HepG2 (cell line): ENCODE data around the gene C1D. TPM values are rescaled to one million over a fixed set of nuclear protein-coding genes. Genes with fewer than 3 reads are reported as not detected.

Experiments
- ATAC-seq: fragments of 200-7000 bp; cut with Tn5 transposase; 3 replicates; pipeline ENCODE4 v1.9.1; 2020; ENCODE audit warnings: mild to moderate bottlenecking, moderate library complexity
- BruUV-seq: library from RNA; stranded (reverse); fragments of 400-500 nt; replicated peaks from 2 replicates; lab custom pipeline; 2021; lab: Mats Ljungman, UMichigan
- CTCF ChIA-PET: fragments of 300-600 bp; formaldehyde crosslinking; extraction: SDS; loops from one replicate; lab custom pipeline; 2021; ENCODE audit warnings: low total read pairs, inconsistent platforms, low intra/inter-chr PET ratio; lab: Yijun Ruan, JAX
- POLR2A ChIA-PET: fragments of 350-600 bp; sonication (Branson Sonifier 250); formaldehyde crosslinking; loops from one replicate; lab custom pipeline; 2020; ENCODE audit warnings: antibody characterized with exemption, inconsistent platforms; lab: Yijun Ruan, JAX
- DNase-seq: peaks from one replicate; pipeline ENCODE4 v3.0.0-alpha.2; 2015; ENCODE audit warnings: low spot score
- FAIRE-seq: peaks from 3 replicates; lab custom pipeline; 2011; peaks lifted over from hg19 to GRCh38; lab: Jason Lieb, UNC
- H2AFZ ChIP-seq: one replicate; pipeline ENCODE4 v1.6.1; 2011; ENCODE audit warnings: low read length, inconsistent platforms
- H3K27ac ChIP-seq: fragments of 300-600 bp; 3 replicates; pipeline ENCODE4 v1.8.0; 2011; ENCODE audit warnings: mixed run types, mild to moderate bottlenecking, mixed read lengths, low read length, inconsistent platforms; ENCODE audit not compliant: insufficient read depth; ENCODE audit errors: extremely low read length
- H3K27me3 ChIP-seq, 2 experiments: fragments of 200-600 bp in 1 of 2; 2 replicates in 1 of 2; 3 replicates in 1 of 2; pipeline versions ENCODE4 v1.6.0 to v1.8.0; 2011; ENCODE audit warnings: low read length in 2 of 2, mild to moderate bottlenecking in 2 of 2, moderate library complexity in 2 of 2, inconsistent platforms in 1 of 2; ENCODE audit not compliant: insufficient read depth in 2 of 2, control insufficient read depth in 1 of 2
- H3K36me3 ChIP-seq, 2 experiments: fragments of 200-600 bp in 1 of 2; replicated peaks in 1 of 2; 2 replicates in 1 of 2; 3 replicates in 1 of 2; pipeline versions ENCODE4 v1.5.1 to v1.8.0; 2011; ENCODE audit warnings: low read length in 2 of 2, inconsistent platforms in 1 of 2; ENCODE audit not compliant: insufficient read depth in 2 of 2, control insufficient read depth in 1 of 2
- H3K4me1 ChIP-seq: 2 replicates; pipeline ENCODE4 v1.5.1; 2012; ENCODE audit warnings: low read length, inconsistent platforms; ENCODE audit not compliant: insufficient read depth
- H3K4me2 ChIP-seq: 2 replicates; pipeline ENCODE4 v1.6.0; 2011; ENCODE audit warnings: low read depth, low read length, inconsistent platforms
- H3K4me3 ChIP-seq, 3 experiments: fragments of 200-600 bp in 1 of 3; sonication (generic), shearing (Covaris generic) in 1 of 3; replicated peaks in 1 of 3; 2 replicates each; pipeline ENCODE4 v1.5.1; 2011 to 2016; ENCODE audit warnings: low read length in 3 of 3, inconsistent platforms in 2 of 3, low read depth in 2 of 3, mild to moderate bottlenecking in 2 of 3, control low read depth in 1 of 3, mixed read lengths in 1 of 3; ENCODE audit not compliant: insufficient read depth in 1 of 3
- H3K79me2 ChIP-seq: one replicate; pipeline ENCODE4 v1.6.1; 2011; ENCODE audit warnings: low read length, inconsistent platforms; ENCODE audit not compliant: insufficient read depth
- H3K9ac ChIP-seq: 2 replicates; pipeline ENCODE4 v1.6.0; 2011; ENCODE audit warnings: mild to moderate bottlenecking, low read depth, low read length, inconsistent platforms; ENCODE audit not compliant: insufficient read depth
- H3K9me3 ChIP-seq: 2 replicates; pipeline ENCODE4 v1.5.1; 2012; ENCODE audit warnings: mild to moderate bottlenecking, low read length
- H4K20me1 ChIP-seq: 2 replicates; pipeline ENCODE4 v1.6.0; 2011; ENCODE audit warnings: inconsistent platforms, mild to moderate bottlenecking, low read length, moderate library complexity; ENCODE audit not compliant: insufficient read depth
- MZF1 ChIP-seq: sonication (generic); formaldehyde crosslinking; IDR thresholded peaks from 2 replicates; pipeline ENCODE4 v1.8.1; 2023; ENCODE audit warnings: mild to moderate bottlenecking, missing genetic modification reagents, borderline replicate concordance
- PAX8 ChIP-seq: sonication (generic); formaldehyde crosslinking; IDR thresholded peaks from 2 replicates; pipeline ENCODE4 v1.8.0; 2022; ENCODE audit warnings: mild to moderate bottlenecking, missing genetic modification reagents, borderline replicate concordance
- SAP130 ChIP-seq: IDR thresholded peaks from 2 replicates; pipeline ENCODE4 v1.6.1; 2016; ENCODE audit warnings: low read depth
- ZBTB20 ChIP-seq: sonication (generic); formaldehyde crosslinking; IDR thresholded peaks from 2 replicates; pipeline ENCODE4 v1.8.1; 2023; ENCODE audit warnings: missing genetic modification reagents, low read depth, mild to moderate bottlenecking, borderline replicate concordance
- ZNF350 ChIP-seq: sonication (generic); formaldehyde crosslinking; IDR thresholded peaks from 2 replicates; pipeline ENCODE4 v1.4.0; 2020; ENCODE audit warnings: mild to moderate bottlenecking, low read depth, missing genetic modification reagents, borderline replicate concordance
- ZNF432 ChIP-seq: sonication (generic); formaldehyde crosslinking; IDR thresholded peaks from 2 replicates; pipeline ENCODE4 v1.5.0; 2020; ENCODE audit warnings: missing genetic modification reagents, mild to moderate bottlenecking, borderline replicate concordance
- ZNF589 ChIP-seq: sonication (generic); formaldehyde crosslinking; conservative IDR thresholded peaks from 2 replicates; pipeline ENCODE4 v1.8.0; 2022; ENCODE audit warnings: mild to moderate bottlenecking, moderate library complexity, missing genetic modification reagents
- ZNF598 ChIP-seq: sonication (generic); formaldehyde crosslinking; IDR thresholded peaks from 2 replicates; pipeline ENCODE4 v1.5.1; 2020; ENCODE audit warnings: mild to moderate bottlenecking, missing genetic modification reagents, borderline replicate concordance
- ZNF841 ChIP-seq: sonication (generic); formaldehyde crosslinking; IDR thresholded peaks from 2 replicates; pipeline ENCODE4 v1.8.1; 2023; ENCODE audit warnings: missing genetic modification reagents, borderline replicate concordance
- ZNF878 ChIP-seq: sonication (generic); formaldehyde crosslinking; IDR thresholded peaks from 2 replicates; pipeline ENCODE4 v1.8.1; 2023; ENCODE audit warnings: mild to moderate bottlenecking, missing genetic modification reagents, moderate library complexity
- ZNF879 ChIP-seq: sonication (generic); formaldehyde crosslinking; IDR thresholded peaks from 2 replicates; pipeline ENCODE4 v1.8.1; 2023; ENCODE audit warnings: missing genetic modification reagents
- WGBS: methylation state at CpG from one replicate; pipeline ENCODE4 v1.1.6; 2017; ENCODE audit warnings: low lambda C conversion rate; 5-methylcytosine and 5-hydroxymethylcytosine counted together
- in situ Hi-C: cut with HindIII; loops from 2 replicates; pipeline ENCODE4 v1.10.0; 2017; ENCODE audit warnings: low pct_unique_long_range_greater_than_20kb; ENCODE audit not compliant: extremely low pct_ligation_motif_present
- intact Hi-C: fragments of 100-400 bp; cut with micrococcal nuclease; formaldehyde crosslinking; loops from one replicate; pipeline ENCODE4 v1.10.0; 2022; ENCODE audit not compliant: unreplicated experiment
- polyA plus RNA-seq, 8 experiments: library from polyadenylated mRNA; depleted of rRNA in 3 of 8; stranded (reverse) in 7 of 8; unstranded in 1 of 8; fragments of >200 nt; fragmentation: Illumina TruSeq in 4 of 8; extraction: Trizol in 4 of 8; gene quantifications; 2 replicates each; pipeline versions ENCODE4 v1.2.1 to v1.2.3, GENCODE V29; 2011 to 2016; ENCODE audit warnings: low read depth in 4 of 8, missing spikeins in 1 of 8, mixed read lengths in 1 of 8; ENCODE audit not compliant: insufficient read depth in 1 of 8
- total RNA-seq, 5 experiments: library from RNA; depleted of rRNA; stranded (reverse); fragments of >200 nt; fragmentation: Illumina TruSeq; extraction: Trizol; gene quantifications; 2 replicates each; pipeline ENCODE4 v1.2.3, GENCODE V29; 2016; ENCODE audit warnings: low read depth in 1 of 5
- TF ChIP-seq, protein P1 (sequence below): IDR thresholded peaks from 2 replicates; pipeline ENCODE4 v1.6.1; 2012; ENCODE audit warnings: low read depth, low read length, improper control_type of control experiment
- TF ChIP-seq, protein P2 (sequence below): IDR thresholded peaks from 2 replicates; pipeline ENCODE4 v1.6.1; 2012; ENCODE audit warnings: low read length, improper control_type of control experiment
- TF ChIP-seq, protein P3 (sequence below): IDR thresholded peaks from 2 replicates; pipeline ENCODE4 v1.6.1; 2016; ENCODE audit warnings: low read depth, missing genetic modification reagents, missing compliant biosample characterization

C1D gene
- total and polyA plus RNA-seq, 2 of the 13 experiments (the other 11 are each of a cell fraction or from before 2014, with no cell fraction given) = 38.1 to 43.5 TPM

DNA sequence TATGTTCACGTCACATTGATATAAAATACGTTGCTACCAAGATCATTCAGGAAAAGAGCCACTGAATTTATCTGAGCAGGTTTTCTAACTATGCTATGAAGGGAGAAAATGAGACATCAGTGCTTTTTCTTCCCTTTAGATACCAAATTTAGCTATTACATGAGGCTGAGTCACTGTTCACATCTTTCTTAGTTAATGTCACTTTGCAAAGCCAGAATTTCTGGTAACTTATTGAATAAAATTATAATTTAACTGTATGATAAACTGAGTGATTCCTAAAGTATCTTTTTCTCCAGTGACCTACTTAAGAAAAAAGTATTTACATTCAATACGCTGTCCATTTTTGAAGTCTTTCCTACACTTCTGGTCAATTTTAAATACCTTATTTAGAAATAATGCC lies 22.7 kb downstream of the C1D start:
- ChIA-PET POLR2A (no interaction called here), CTCF (no interaction called here)
- no peak overlapping the region for H3K4me2 ChIP-seq
- H4K20me1 ChIP-seq = no peaks in the 10 kb centered on the region
- no peak overlapping the region for H3K27ac ChIP-seq
- no TSS peak for BruUV-seq
- no peaks in the 10 kb centered on the region for H3K4me1 ChIP-seq
- in situ Hi-C loops = loop anchor here (25.0 kb wide), 1 partner anchor 1603 kb away; the partner anchor contains the start of gene MEIS1
- H3K9ac ChIP-seq = no peak overlapping the region
- 95% methylated on average over 3 of the region's 3 CpGs for WGBS
- no peaks in the 10 kb centered on the region for H3K79me2 ChIP-seq
- intact Hi-C loops = no loop called here
- no peak overlapping the region for H3K4me3 ChIP-seq
- no peaks in the 10 kb centered on the region for H3K27me3 ChIP-seq
- H3K9me3 ChIP-seq = no peaks in the 10 kb centered on the region
- H2AFZ ChIP-seq = no peak overlapping the region
- no peak for DNase-seq
- H3K36me3 ChIP-seq = peaks cover 1 to 10% of the 10 kb centered on the region in 2 experiments; a peak in 3 of 5 replicates
- ATAC-seq = no peak
- no peak for FAIRE-seq
- no peak for TF ChIP-seq MZF1 (CRISPR knock-in tag)
- no peak for TF ChIP-seq ZNF879 (CRISPR knock-in tag)
- no peak for TF ChIP-seq ZBTB20
- TF ChIP-seq, protein P1, sequence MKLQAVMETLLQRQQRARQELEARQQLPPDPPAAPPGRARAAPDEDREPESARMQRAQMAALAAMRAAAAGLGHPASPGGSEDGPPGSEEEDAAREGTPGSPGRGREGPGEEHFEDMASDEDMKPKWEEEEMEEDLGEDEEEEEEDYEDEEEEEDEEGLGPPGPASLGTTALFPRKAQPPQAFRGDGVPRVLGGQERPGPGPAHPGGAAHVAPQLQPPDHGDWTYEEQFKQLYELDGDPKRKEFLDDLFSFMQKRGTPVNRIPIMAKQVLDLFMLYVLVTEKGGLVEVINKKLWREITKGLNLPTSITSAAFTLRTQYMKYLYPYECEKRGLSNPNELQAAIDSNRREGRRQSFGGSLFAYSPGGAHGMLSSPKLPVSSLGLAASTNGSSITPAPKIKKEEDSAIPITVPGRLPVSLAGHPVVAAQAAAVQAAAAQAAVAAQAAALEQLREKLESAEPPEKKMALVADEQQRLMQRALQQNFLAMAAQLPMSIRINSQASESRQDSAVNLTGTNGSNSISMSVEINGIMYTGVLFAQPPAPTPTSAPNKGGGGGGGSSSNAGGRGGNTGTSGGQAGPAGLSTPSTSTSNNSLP = no peak
- no peak for TF ChIP-seq ZNF841 (CRISPR knock-in tag)
- TF ChIP-seq ZNF598 (CRISPR knock-in tag) = no peak
- TF ChIP-seq, protein P2, sequence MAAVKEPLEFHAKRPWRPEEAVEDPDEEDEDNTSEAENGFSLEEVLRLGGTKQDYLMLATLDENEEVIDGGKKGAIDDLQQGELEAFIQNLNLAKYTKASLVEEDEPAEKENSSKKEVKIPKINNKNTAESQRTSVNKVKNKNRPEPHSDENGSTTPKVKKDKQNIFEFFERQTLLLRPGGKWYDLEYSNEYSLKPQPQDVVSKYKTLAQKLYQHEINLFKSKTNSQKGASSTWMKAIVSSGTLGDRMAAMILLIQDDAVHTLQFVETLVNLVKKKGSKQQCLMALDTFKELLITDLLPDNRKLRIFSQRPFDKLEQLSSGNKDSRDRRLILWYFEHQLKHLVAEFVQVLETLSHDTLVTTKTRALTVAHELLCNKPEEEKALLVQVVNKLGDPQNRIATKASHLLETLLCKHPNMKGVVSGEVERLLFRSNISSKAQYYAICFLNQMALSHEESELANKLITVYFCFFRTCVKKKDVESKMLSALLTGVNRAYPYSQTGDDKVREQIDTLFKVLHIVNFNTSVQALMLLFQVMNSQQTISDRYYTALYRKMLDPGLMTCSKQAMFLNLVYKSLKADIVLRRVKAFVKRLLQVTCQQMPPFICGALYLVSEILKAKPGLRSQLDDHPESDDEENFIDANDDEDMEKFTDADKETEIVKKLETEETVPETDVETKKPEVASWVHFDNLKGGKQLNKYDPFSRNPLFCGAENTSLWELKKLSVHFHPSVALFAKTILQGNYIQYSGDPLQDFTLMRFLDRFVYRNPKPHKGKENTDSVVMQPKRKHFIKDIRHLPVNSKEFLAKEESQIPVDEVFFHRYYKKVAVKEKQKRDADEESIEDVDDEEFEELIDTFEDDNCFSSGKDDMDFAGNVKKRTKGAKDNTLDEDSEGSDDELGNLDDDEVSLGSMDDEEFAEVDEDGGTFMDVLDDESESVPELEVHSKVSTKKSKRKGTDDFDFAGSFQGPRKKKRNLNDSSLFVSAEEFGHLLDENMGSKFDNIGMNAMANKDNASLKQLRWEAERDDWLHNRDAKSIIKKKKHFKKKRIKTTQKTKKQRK = no peak
- no peak for TF ChIP-seq ZNF350
- TF ChIP-seq ZNF878 = no peak
- TF ChIP-seq PAX8 (CRISPR knock-in tag) = no peak
- no peak for TF ChIP-seq ZNF432 (CRISPR knock-in tag)
- TF ChIP-seq, protein P3, sequence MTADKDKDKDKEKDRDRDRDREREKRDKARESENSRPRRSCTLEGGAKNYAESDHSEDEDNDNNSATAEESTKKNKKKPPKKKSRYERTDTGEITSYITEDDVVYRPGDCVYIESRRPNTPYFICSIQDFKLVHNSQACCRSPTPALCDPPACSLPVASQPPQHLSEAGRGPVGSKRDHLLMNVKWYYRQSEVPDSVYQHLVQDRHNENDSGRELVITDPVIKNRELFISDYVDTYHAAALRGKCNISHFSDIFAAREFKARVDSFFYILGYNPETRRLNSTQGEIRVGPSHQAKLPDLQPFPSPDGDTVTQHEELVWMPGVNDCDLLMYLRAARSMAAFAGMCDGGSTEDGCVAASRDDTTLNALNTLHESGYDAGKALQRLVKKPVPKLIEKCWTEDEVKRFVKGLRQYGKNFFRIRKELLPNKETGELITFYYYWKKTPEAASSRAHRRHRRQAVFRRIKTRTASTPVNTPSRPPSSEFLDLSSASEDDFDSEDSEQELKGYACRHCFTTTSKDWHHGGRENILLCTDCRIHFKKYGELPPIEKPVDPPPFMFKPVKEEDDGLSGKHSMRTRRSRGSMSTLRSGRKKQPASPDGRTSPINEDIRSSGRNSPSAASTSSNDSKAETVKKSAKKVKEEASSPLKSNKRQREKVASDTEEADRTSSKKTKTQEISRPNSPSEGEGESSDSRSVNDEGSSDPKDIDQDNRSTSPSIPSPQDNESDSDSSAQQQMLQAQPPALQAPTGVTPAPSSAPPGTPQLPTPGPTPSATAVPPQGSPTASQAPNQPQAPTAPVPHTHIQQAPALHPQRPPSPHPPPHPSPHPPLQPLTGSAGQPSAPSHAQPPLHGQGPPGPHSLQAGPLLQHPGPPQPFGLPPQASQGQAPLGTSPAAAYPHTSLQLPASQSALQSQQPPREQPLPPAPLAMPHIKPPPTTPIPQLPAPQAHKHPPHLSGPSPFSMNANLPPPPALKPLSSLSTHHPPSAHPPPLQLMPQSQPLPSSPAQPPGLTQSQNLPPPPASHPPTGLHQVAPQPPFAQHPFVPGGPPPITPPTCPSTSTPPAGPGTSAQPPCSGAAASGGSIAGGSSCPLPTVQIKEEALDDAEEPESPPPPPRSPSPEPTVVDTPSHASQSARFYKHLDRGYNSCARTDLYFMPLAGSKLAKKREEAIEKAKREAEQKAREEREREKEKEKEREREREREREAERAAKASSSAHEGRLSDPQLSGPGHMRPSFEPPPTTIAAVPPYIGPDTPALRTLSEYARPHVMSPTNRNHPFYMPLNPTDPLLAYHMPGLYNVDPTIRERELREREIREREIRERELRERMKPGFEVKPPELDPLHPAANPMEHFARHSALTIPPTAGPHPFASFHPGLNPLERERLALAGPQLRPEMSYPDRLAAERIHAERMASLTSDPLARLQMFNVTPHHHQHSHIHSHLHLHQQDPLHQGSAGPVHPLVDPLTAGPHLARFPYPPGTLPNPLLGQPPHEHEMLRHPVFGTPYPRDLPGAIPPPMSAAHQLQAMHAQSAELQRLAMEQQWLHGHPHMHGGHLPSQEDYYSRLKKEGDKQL (CRISPR knock-in tag) = no peak
- no peak for TF ChIP-seq SAP130 (CRISPR knock-in tag)
- no peak for TF ChIP-seq ZNF589 (CRISPR knock-in tag)
